Nephron progenitor cell (in vitro differentiated cells): ENCODE data around the gene ADARB2.

Experiments used
- DNase-seq: peaks from one replicate; pipeline ENCODE4 v3.0.0; 2021
- H3K27ac Mint-ChIP-seq: 2 replicates; pipeline ENCODE4 v1.8.0; 2021; ENCODE audit warnings: mild to moderate bottlenecking, moderate library complexity, mixed read lengths
- H3K27me3 Mint-ChIP-seq: 2 replicates; pipeline ENCODE4 v1.8.0; 2021; ENCODE audit warnings: mild to moderate bottlenecking, low read depth, mixed read lengths; ENCODE audit not compliant: poor library complexity
- H3K36me3 Mint-ChIP-seq: 2 replicates; pipeline ENCODE4 v1.8.0; 2021; ENCODE audit warnings: low read depth, mixed read lengths
- H3K4me1 Mint-ChIP-seq: 2 replicates; pipeline ENCODE4 v1.8.0; 2021; ENCODE audit warnings: mixed read lengths
- H3K4me3 Mint-ChIP-seq: 2 replicates; pipeline ENCODE4 v1.8.0; 2021; ENCODE audit warnings: mild to moderate bottlenecking, moderate library complexity, mixed read lengths
- H3K9me3 Mint-ChIP-seq: 2 replicates; pipeline ENCODE4 v1.8.0; 2021; ENCODE audit warnings: mild to moderate bottlenecking, moderate library complexity, mixed read lengths
- CTCF ChIP-seq: fragments of 200-600 bp; sonication (generic); IDR thresholded peaks from 2 replicates; pipeline ENCODE4 v1.5.0; 2021; ENCODE audit warnings: antibody characterized with exemption

The ADARB2 gene

GRCh38 chr10:1579671-1580070 is 157.7 kb downstream of the ADARB2 start:
- peaks cover 3% of the 10 kb centered on the region for H3K9me3 Mint-ChIP-seq
- H3K36me3 Mint-ChIP-seq = no peaks in the 10 kb centered on the region
- H3K27ac Mint-ChIP-seq = no peak overlapping the region
- no peak for DNase-seq
- H3K27me3 Mint-ChIP-seq = peaks cover 22% of the 10 kb centered on the region
- peaks cover 53% of the 10 kb centered on the region for H3K4me1 Mint-ChIP-seq
- TF ChIP-seq CTCF = no peak
- H3K4me3 Mint-ChIP-seq = no peak overlapping the region

- Mint-ChIP-seq H3K27ac (no peak overlapping the region), H3K9me3 (no peaks in the 10 kb centered on the region), H3K27me3 (peaks cover 24% of the 10 kb centered on the region), H3K4me3 (no peak overlapping the region), H3K36me3 (no peaks in the 10 kb centered on the region), H3K4me1 (peaks cover 56% of the 10 kb centered on the region)
- no peak for TF ChIP-seq CTCF
- DNase-seq = no peak
Measured at GRCh38 chr10:1579141-1579491, 158.2 kb downstream of the ADARB2 start.

GRCh38 chr10:1578392-1579140 is 158.8 kb downstream of the ADARB2 start:
- no peak for DNase-seq
- H3K27me3 Mint-ChIP-seq = peaks cover 24% of the 10 kb centered on the region
- TF ChIP-seq CTCF = no peak
- peaks cover 60% of the 10 kb centered on the region for H3K4me1 Mint-ChIP-seq
- no peaks in the 10 kb centered on the region for H3K9me3 Mint-ChIP-seq
- H3K27ac Mint-ChIP-seq = no peak overlapping the region
- no peak overlapping the region for H3K4me3 Mint-ChIP-seq
- H3K36me3 Mint-ChIP-seq = no peaks in the 10 kb centered on the region

- no peak for TF ChIP-seq CTCF
- Mint-ChIP-seq H3K4me3 (no peak overlapping the region), H3K9me3 (no peaks in the 10 kb centered on the region), H3K27ac (no peak overlapping the region), H3K4me1 (peaks cover 63% of the 10 kb centered on the region), H3K27me3 (peaks cover 24% of the 10 kb centered on the region), H3K36me3 (no peaks in the 10 kb centered on the region)
- no peak for DNase-seq
Measured at GRCh38 chr10:1577945-1578344, 159.4 kb downstream of the ADARB2 start.

GRCh38 chr10:1577373-1577770 is 160.0 kb downstream of the ADARB2 start:
- no peaks in the 10 kb centered on the region for H3K36me3 Mint-ChIP-seq
- TF ChIP-seq CTCF = no peak
- no peak overlapping the region for H3K4me3 Mint-ChIP-seq
- H3K27me3 Mint-ChIP-seq = peaks cover 20% of the 10 kb centered on the region
- peaks cover 63% of the 10 kb centered on the region for H3K4me1 Mint-ChIP-seq
- DNase-seq = no peak
- no peak overlapping the region for H3K27ac Mint-ChIP-seq
- H3K9me3 Mint-ChIP-seq = no peaks in the 10 kb centered on the region
